ENCODE measurements around the gene DBF4.
"Not testable (repeated sequence)": the region's sequence is repeated elsewhere in the genome, so short reads cannot be mapped to it uniquely, and the experiment has no call there.

DBF4 gene

GRCh38 chr7:87934699-87935383, 58.5 kb downstream of the DBF4 start:
- no peak for DNase-seq (ENCODE audit: low read depth, low spot score)
- H3K4me3 ChIP-seq (ENCODE audit: low read length): peak overlapping the region; percentile 89

DNA sequence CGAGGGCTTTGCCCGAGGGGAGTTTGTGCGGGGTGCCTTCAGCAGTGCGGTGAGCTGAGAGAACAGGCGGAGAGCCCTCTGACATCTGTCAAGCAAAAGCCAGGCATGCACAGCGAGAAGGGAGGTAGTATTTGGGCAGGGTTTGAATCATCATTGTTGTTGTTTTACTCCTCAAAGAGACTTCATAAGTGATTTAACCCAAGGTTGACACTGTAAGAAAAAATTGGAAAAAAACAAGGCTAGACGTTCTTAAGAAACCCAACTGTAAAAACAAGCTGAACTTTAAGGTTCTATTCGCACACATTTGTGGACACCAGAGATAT, 59.1 kb downstream of the DBF4 start:
- DNase-seq (ENCODE audit: low read depth, low spot score): no peak
- no peak overlapping the region for H3K4me3 ChIP-seq (ENCODE audit: low read length)

GRCh38 chr7:87941138-87941537, 64.8 kb downstream of the DBF4 start:
- no peak for DNase-seq (ENCODE audit: low read depth, low spot score)
- H3K4me3 ChIP-seq (ENCODE audit: low read length): no peak overlapping the region

GRCh38 chr7:87944547-87944946, 68.3 kb downstream of the DBF4 start:
- no peak for DNase-seq (ENCODE audit: low read depth, low spot score)
- H3K4me3 ChIP-seq (ENCODE audit: low read length): no peak overlapping the region

DNA sequence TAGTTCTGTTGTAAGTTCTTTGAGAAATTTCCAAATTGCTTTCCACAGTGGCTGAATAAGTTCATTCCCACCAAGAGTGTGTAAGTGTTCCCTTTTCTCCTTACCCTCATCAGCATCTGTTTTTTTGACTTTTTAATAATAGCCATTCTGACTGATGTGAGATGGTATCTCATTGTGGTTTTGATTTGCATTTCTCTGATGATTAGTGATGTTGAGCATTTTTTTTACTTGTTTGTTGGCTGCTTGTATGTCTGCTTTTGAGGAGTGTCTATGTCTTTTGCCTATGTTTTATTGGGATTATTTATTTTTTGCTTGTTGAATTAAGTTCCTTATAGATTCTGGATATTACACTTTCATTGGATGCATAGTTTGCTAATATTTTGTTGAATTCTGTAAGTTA, 69.6 kb downstream of the DBF4 start:
- DNase-seq (ENCODE audit: low read depth, low spot score): not testable (repeated sequence)

DNA sequence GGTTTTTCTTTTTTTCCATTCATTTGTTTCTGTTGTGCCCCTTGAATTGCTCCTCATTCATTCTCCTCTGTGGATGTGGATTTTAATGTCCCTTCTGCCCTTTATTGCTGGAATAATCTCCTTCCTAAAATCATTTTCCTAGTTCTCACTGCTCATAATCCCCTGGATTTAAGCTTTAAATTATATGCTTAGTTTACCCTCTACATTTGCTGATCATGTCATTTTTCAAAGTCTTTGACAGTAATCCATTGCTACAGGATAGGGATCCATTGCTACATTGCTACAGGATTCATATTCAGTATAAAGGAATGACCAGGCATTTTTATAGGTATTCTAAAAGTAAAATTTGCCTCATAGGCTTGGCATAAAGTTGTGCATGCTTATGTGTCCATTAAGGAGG, 72.1 kb downstream of the DBF4 start:
- no peak overlapping the region for H3K4me3 ChIP-seq (ENCODE audit: low read length)
- no peak for DNase-seq (ENCODE audit: low read depth, low spot score)

More for the DNA sequence above, 69.6 kb downstream of the DBF4 start:
- not testable (repeated sequence) for H3K4me3 ChIP-seq (ENCODE audit: low read length)
